H1 (cell line): ENCODE measurements around the gene CDK4. TPM values are rescaled to one million over a fixed set of nuclear protein-coding genes. Genes with fewer than 3 reads are reported as not detected.

Experiments used
- CTCF ChIA-PET: fragments of 300-600 bp; sonication (Branson Sonifier 250); formaldehyde crosslinking; loops from one replicate; lab custom pipeline; 2021; ENCODE audit not compliant: partially characterized antibody; lab: Charles Lee
- POLR2A ChIA-PET: fragments of 300-600 bp; sonication (Branson Sonifier 250); formaldehyde crosslinking; loops from one replicate; lab custom pipeline; 2021; ENCODE audit warnings: inconsistent platforms; ENCODE audit not compliant: partially characterized antibody; lab: Charles Lee
- DNase-seq, 2 experiments: peaks; one replicate each; pipeline versions ENCODE4 v3.0.0 to v3.0.0-alpha.2; 2010 to 2022; ENCODE audit warnings: low spot score in 2 of 2, low read depth in 1 of 2, mixed read lengths in 1 of 2
- FAIRE-seq: peaks from 2 replicates; lab custom pipeline; 2011; peaks lifted over from hg19 to GRCh38; lab: Jason Lieb, UNC
- H2AFZ ChIP-seq: 2 replicates; pipeline ENCODE4 v1.8.1; 2012; ENCODE audit warnings: low read length, inconsistent platforms
- H2AK5ac ChIP-seq: 2 replicates; pipeline ENCODE4 v1.6.1; 2013; ENCODE audit warnings: low read depth, low read length
- H2BK120ac ChIP-seq: replicated peaks from 2 replicates; pipeline ENCODE3; 2013; ENCODE audit warnings: low read depth, low read length, inconsistent platforms
- H2BK12ac ChIP-seq: 2 replicates; pipeline ENCODE4 v1.6.1; 2013; ENCODE audit warnings: low read depth, low read length
- H2BK15ac ChIP-seq: 2 replicates; pipeline ENCODE4 v1.6.1; 2013; ENCODE audit warnings: low read length
- H2BK20ac ChIP-seq: 2 replicates; pipeline ENCODE4 v1.6.1; 2013; ENCODE audit warnings: low read length
- H2BK5ac ChIP-seq: 2 replicates; pipeline ENCODE4 v1.6.1; 2013; ENCODE audit warnings: low read depth, low read length
- H3K14ac ChIP-seq: 2 replicates; pipeline ENCODE4 v1.6.1; 2013; ENCODE audit warnings: inconsistent platforms; ENCODE audit not compliant: insufficient read length
- H3K18ac ChIP-seq: 2 replicates; pipeline ENCODE4 v1.6.1; 2013; ENCODE audit warnings: low read length; ENCODE audit errors: extremely low read depth
- H3K23ac ChIP-seq: 2 replicates; pipeline ENCODE4 v1.6.1; 2013; ENCODE audit warnings: inconsistent platforms; ENCODE audit not compliant: insufficient read length
- H3K23me2 ChIP-seq: 2 replicates; pipeline ENCODE4 v1.6.1; 2013; ENCODE audit warnings: low read depth, low read length
- H3K27ac ChIP-seq: 2 replicates; pipeline ENCODE4 v1.6.1; 2011; ENCODE audit warnings: low read depth, low read length, inconsistent platforms
- H3K27me3 ChIP-seq, 4 experiments: replicated peaks in 1 of 4; 1 replicate in 1 of 4; 2 replicates in 3 of 4; pipeline versions ENCODE4 v1.6.1 to v1.8.1; 2011 to 2013; ENCODE audit warnings: low read length in 3 of 4, mild to moderate bottlenecking in 3 of 4, inconsistent platforms in 2 of 4, mixed read lengths in 2 of 4, moderate library complexity in 1 of 4; ENCODE audit not compliant: control insufficient read depth in 3 of 4, insufficient read depth in 3 of 4; ENCODE audit errors: extremely low read depth in 1 of 4
- H3K36me3 ChIP-seq, 4 experiments: 2 replicates each; pipeline versions ENCODE4 v1.6.1 to v1.8.1; 2011 to 2013; ENCODE audit warnings: mild to moderate bottlenecking in 4 of 4, low read length in 3 of 4, moderate library complexity in 2 of 4, control low read depth in 1 of 4, inconsistent platforms in 1 of 4; ENCODE audit not compliant: insufficient read depth in 4 of 4, control insufficient read depth in 2 of 4
- H3K4ac ChIP-seq: replicated peaks from 2 replicates; pipeline ENCODE3; 2013; ENCODE audit warnings: low read length, low read depth, mixed read lengths, inconsistent platforms; ENCODE audit not compliant: insufficient read length
- H3K4me1 ChIP-seq, 4 experiments: replicated peaks in 1 of 4; 1 replicate in 1 of 4; 2 replicates in 3 of 4; pipeline versions ENCODE4 v1.6.1 to v1.8.1; 2011 to 2013; ENCODE audit warnings: low read length in 3 of 4, inconsistent platforms in 2 of 4, mixed read lengths in 1 of 4; ENCODE audit not compliant: insufficient read depth in 4 of 4, control insufficient read depth in 3 of 4
- H3K4me2 ChIP-seq, 2 experiments: 2 replicates each; pipeline versions ENCODE4 v1.6.1 to v1.8.1; 2011 to 2013; ENCODE audit warnings: low read depth in 2 of 2, low read length in 2 of 2, control low read depth in 1 of 2, inconsistent platforms in 1 of 2, mild to moderate bottlenecking in 1 of 2; ENCODE audit not compliant: insufficient read depth in 1 of 2
- H3K4me3 ChIP-seq, 4 experiments: fragments of 200-600, 300-600 bp in 1 of 4; sonication (generic), shearing (Covaris generic), sonication (Bioruptor Twin) in 1 of 4; 2 replicates each; pipeline versions ENCODE4 v1.5.1 to v1.8.1; 2011 to 2016; ENCODE audit warnings: low read length in 4 of 4, low read depth in 3 of 4, control low read depth in 2 of 4, inconsistent platforms in 2 of 4, mild to moderate bottlenecking in 2 of 4, mixed read lengths in 1 of 4, moderate library complexity in 1 of 4; ENCODE audit not compliant: insufficient read depth in 2 of 4; ENCODE audit errors: extremely low read depth in 1 of 4
- H3K56ac ChIP-seq: replicated peaks from 2 replicates; pipeline ENCODE3; 2013; ENCODE audit warnings: low read depth, mild to moderate bottlenecking, mixed read lengths, low read length, inconsistent platforms; ENCODE audit not compliant: insufficient read length
- H3K79me1 ChIP-seq: 2 replicates; pipeline ENCODE4 v1.6.1; 2013; ENCODE audit warnings: low read depth, low read length, control low read depth
- H3K79me2 ChIP-seq, 2 experiments: 2 replicates each; pipeline versions ENCODE4 v1.6.1 to v1.8.1; 2012 to 2013; ENCODE audit warnings: low read length in 2 of 2, mild to moderate bottlenecking in 2 of 2, inconsistent platforms in 1 of 2; ENCODE audit not compliant: insufficient read depth in 2 of 2, control insufficient read depth in 1 of 2
- H3K9ac ChIP-seq, 4 experiments: replicated peaks in 1 of 4; 1 replicate in 1 of 4; 2 replicates in 3 of 4; pipeline versions ENCODE4 v1.6.1 to v1.8.1; 2011 to 2013; ENCODE audit warnings: low read depth in 3 of 4, low read length in 3 of 4, control low read depth in 2 of 4, mild to moderate bottlenecking in 2 of 4, moderate library complexity in 2 of 4, inconsistent platforms in 1 of 4; ENCODE audit errors: extremely low read depth in 1 of 4
- H3K9me3 ChIP-seq, 2 experiments: 2 replicates each; pipeline versions ENCODE4 v1.6.1 to v1.8.1; 2012 to 2013; ENCODE audit warnings: mild to moderate bottlenecking in 2 of 2, moderate library complexity in 2 of 2, control low read depth in 1 of 2, inconsistent platforms in 1 of 2, low read depth in 1 of 2, low read length in 1 of 2, mixed read lengths in 1 of 2; ENCODE audit not compliant: insufficient read depth in 2 of 2
- H4K20me1 ChIP-seq, 2 experiments: replicated peaks in 1 of 2; 2 replicates each; pipeline versions ENCODE3 to v1.8.1; 2011 to 2013; ENCODE audit warnings: inconsistent platforms in 2 of 2, low read length in 2 of 2, mild to moderate bottlenecking in 1 of 2; ENCODE audit not compliant: insufficient read depth in 2 of 2, control insufficient read depth in 1 of 2
- H4K5ac ChIP-seq: 2 replicates; pipeline ENCODE4 v1.6.1; 2013; ENCODE audit warnings: low read length, low read depth, mixed read lengths, inconsistent platforms; ENCODE audit not compliant: insufficient read length
- H4K8ac ChIP-seq: 2 replicates; pipeline ENCODE4 v1.8.0; 2013; ENCODE audit warnings: mild to moderate bottlenecking, moderate library complexity, low read length, inconsistent platforms; ENCODE audit not compliant: insufficient read depth; ENCODE audit errors: extremely low read depth
- H4K91ac ChIP-seq: replicated peaks from 2 replicates; pipeline ENCODE3; 2013; ENCODE audit warnings: low read length, mixed read lengths, inconsistent platforms; ENCODE audit not compliant: insufficient read length
- NANOG ChIP-seq: IDR thresholded peaks from 2 replicates; pipeline ENCODE4 v1.6.1; 2011; ENCODE audit warnings: low read length, low read depth, mild to moderate bottlenecking, inconsistent platforms; ENCODE audit not compliant: insufficient read depth, poor library complexity, severe bottlenecking
- PHF8 ChIP-seq: fragments of 200-600 bp; sonication (generic); conservative IDR thresholded peaks from 2 replicates; pipeline ENCODE4 v1.7.1; 2012; ENCODE audit warnings: low read depth, mild to moderate bottlenecking, inconsistent platforms, low read length, moderate library complexity
- WGBS, 2 experiments: shearing (Covaris generic) in 1 of 2; methylation state at CpG; one replicate each; pipeline versions ENCODE4 v1.1.6 to v1.1.7; 2013 to 2015; ENCODE audit warnings: low lambda C conversion rate in 2 of 2, mixed read lengths in 2 of 2, inconsistent platforms in 1 of 2, low coverage in 1 of 2, missing lambda C conversion rate in 1 of 2; ENCODE audit not compliant: insufficient replicate concordance in 2 of 2, insufficient coverage in 1 of 2, insufficient read length in 1 of 2; ENCODE audit errors: extremely low coverage in 1 of 2, missing lambda C conversion rate in 1 of 2; 5-methylcytosine and 5-hydroxymethylcytosine counted together
- polyA plus RNA-seq, 7 experiments: library from polyadenylated mRNA; depleted of rRNA in 3 of 7; stranded (reverse) in 5 of 7; unstranded in 2 of 7; fragments of >200 nt in 5 of 7; fragments of 200-250 nt in 2 of 7; gene quantifications; 1 replicate in 5 of 7; 2 replicates in 1 of 7; 4 replicates in 1 of 7; pipeline versions ENCODE4 v1.2.1 to v1.2.3, GENCODE V29; 2011 to 2013; ENCODE audit warnings: missing spikeins in 2 of 7, mixed read lengths in 2 of 7
- total RNA-seq: library from RNA; stranded (reverse); fragmentation: NEBNext Ultra II Directional; extraction: Animal tissue kit (Norgen Biotek cat#: 25700); gene quantifications from 2 replicates; pipeline ENCODE4 v1.2.1, GENCODE V29; 2021

CDK4 gene
- total and polyA plus RNA-seq, 2 of the 8 experiments (the other 6 are each of a cell fraction or from before 2014, with no cell fraction given), result 174 to 368 TPM

GRCh38 chr12:57700317-57700716 lies 51.8 kb downstream of the CDK4 start:
- Histone ChIP-seq H3K4me3 (no peak overlapping the region), H2BK12ac (no peak overlapping the region), H3K4me1 (no peaks in the 10 kb centered on the region), H3K14ac (no peak overlapping the region), H2BK15ac (no peak overlapping the region), H2BK20ac (no peak overlapping the region), H3K56ac (no peak overlapping the region), H3K79me1 (no peaks in the 10 kb centered on the region), H4K5ac (no peak overlapping the region), H4K20me1 (no peaks in the 10 kb centered on the region), H3K27ac (no peak overlapping the region), H2BK120ac (no peak overlapping the region), H3K79me2 (no peaks in the 10 kb centered on the region), H2AFZ (no peak overlapping the region), H3K18ac (no peak overlapping the region), H4K91ac (no peak overlapping the region), H3K9me3 (no peaks in the 10 kb centered on the region), H3K4me2 (no peak overlapping the region), H3K23me2 (peaks cover 4% of the 10 kb centered on the region; the same call in 1 of the 2 replicates), H2AK5ac (no peak overlapping the region), H3K4ac (no peak overlapping the region), H3K23ac (no peak overlapping the region), H4K8ac (no peak overlapping the region), H3K36me3 (peaks cover 0 to 4% (median 2%) of the 10 kb centered on the region in 4 experiments; a peak in 4 of 8 replicates), H3K27me3 (no peaks in the 10 kb centered on the region), H3K9ac (no peak overlapping the region), H2BK5ac (no peak overlapping the region; the same call in 1 of the 2 replicates)
- FAIRE-seq, result no peak
- TF ChIP-seq NANOG (no peak), PHF8 (no peak)
- DNase-seq, result no peak
- 89% methylated on average over 2 of the region's 2 CpGs; no CpG with 5 or more reads in 1 of the 2 experiments for WGBS, 2 experiments
- ChIA-PET CTCF (no interaction called here), POLR2A (no interaction called here)
